HG02642 (cell line): ENCODE results near the gene HOXC12.

Source experiments
- ATAC-seq: cut with Tn5 transposase; IDR thresholded peaks from one replicate; pipeline ENCODE4 v1.9.1; 2021; ENCODE audit warnings: mild to moderate bottlenecking; ENCODE audit not compliant: unreplicated experiment, poor library complexity

HOXC12 gene

GRCh38 chr12:53955776-53956250 is 1.1 kb downstream of the HOXC12 start:
- ATAC-seq = no peak

DNA sequence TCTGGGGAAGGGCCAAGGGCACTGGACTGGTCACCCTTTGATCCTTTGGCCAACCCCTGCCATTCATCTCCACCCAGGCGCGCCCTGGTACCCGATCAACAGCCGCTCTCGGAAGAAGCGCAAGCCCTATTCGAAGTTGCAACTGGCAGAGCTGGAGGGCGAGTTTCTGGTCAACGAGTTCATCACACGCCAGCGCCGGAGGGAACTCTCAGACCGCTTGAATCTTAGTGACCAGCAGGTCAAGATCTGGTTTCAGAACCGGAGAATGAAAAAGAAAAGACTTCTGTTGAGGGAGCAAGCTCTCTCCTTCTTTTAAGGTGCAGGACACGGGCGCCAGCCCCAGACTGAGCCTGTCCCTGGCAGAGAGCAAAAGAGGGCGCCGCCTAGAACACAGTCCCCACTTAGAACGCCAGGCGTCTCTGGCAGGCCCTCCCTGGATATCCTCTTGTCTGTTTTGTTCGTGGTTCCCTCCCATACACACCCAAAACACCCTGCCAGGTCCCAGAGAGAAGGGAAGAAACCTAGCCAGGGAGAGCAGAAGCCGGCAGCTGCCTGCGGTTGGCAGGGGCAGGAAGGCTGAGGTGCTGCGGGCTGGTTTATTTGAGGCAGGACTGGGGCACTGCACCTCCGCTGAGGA is 1.7 kb downstream of the HOXC12 start:
- ATAC-seq = no peak

DNA sequence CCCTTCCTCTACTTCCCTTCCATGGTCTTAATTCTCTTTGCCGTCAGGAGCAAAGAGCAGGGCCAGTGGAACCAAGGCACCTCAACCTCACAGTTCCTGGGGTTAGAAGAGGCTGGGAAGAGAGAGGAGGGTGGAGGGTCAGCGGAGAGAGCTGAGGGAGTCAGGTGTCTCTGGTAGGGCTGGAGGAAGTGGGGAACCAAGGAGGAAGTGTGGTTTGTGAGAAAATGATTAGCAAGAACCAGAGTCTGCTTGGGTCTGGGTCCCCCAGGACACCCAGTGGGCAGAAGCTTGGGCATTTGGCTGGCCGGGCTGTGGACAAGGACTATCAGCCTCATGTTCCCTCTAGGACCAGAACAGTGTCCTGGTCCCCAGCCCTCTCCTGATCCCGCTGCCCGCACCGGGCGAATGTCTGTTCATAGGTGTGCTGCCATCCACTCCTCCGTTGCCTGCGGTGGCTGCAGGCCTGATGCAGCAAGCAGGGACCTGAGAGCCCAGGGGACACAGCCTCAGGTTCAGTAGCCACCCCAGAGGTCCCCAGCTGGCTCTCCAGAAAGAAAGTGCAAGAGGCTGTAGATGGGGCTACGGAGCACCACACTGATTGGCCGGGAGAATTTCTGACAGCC is 2.3 kb downstream of the HOXC12 start:
- ATAC-seq = no peak

GRCh38 chr12:53958128-53958527 is 3.4 kb downstream of the HOXC12 start:
- ATAC-seq = no peak

- no peak for ATAC-seq
These were observed 4.6 kb downstream of the HOXC12 start for GRCh38 chr12:53959314-53959713.

DNA sequence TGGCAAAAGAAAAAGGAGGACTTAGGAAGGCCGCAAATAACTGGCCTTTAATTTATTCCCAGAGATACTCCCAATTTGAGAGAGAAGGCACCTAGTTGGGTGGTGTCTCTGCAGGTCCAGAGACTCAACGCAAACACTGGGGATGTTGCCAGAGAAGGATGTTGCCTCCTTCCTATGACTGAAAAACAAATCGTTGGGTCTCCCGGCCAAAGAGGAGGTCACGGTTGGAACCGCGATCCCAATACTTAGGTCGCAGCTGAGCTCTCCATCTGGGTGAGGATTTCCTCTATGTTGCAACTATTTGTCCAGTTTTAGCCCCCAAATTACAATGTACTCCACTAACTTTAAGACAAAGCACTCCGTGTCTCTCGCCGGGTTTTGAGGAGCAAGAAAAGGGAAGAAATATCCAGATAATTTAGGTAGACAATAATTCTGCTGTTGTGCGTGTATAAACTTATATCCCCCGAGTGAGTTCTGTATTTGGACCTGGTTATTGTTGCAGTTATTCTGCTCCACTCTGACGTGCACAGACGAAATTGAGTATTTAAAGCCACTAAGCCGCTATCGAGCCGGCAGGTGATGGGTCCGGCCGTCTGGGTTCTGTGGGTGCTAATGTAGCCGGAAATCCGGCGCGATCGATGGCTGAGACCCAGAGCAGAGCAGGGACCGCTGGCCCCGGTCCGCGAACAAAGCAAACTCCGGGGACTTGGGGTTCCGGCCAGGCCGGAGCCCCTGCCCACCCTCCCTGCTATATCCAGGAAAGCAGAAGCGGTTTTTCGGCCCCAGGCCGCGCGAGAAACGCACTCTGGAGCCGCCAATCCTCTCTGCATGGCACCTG is 5.7 kb downstream of the HOXC12 start:
- no peak for ATAC-seq

DNA sequence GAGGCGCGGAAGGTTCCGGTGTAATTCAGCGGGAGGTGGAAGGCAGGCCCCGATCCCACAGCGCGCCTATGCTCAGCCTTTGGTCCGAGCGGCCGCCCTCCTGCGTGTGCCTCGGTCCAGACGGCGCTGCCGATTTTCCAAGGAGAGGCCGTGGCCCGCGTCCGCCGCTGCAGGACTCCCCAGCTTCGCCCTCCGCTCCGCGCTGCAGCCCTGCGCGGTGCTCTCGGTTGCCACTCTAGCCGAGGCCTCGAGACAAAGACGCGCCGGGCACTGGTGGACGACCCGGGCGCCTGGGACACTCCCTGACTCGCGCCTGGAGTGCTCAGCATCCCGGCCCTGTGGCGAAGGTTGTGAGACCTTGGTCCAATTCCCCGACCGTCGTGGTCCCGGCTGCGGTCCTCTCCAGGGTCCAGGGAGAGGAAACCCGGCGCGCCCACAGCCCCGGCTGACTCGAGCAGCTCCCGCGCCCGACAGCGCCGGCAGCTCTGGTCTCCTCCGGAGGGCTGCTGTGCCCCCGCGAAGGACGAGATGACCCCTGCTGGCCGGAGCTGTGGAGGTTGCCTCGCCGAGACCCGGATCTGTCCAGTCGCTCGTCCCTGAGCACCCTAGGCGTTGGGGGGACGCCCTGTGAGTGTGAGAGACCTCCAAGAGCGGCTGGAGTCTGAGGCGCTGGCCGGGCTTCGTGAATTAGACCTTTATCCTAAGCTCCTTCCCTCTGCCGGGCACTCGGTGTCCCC is 6.5 kb downstream of the HOXC12 start:
- no peak for ATAC-seq

DNA sequence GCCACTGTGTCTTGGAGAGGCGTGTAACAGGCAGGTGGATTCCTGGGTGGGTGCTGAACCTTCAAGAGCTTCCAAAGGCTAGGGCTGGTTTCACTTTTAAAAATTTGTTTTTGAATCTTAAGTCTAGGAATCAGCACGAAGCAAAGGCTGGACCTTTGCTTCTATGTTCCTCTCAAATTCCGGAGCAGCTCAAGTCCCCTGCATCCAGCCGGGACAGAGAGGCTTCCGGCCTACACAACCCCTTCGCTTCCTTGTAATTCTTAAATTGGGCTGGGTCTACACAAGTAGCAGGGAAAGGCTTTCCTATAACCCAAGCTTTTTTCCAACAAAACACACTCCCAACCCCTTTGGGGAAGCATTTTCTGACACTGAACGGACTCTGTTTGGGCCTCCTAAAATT is 8.3 kb downstream of the HOXC12 start:
- no peak for ATAC-seq

GRCh38 chr12:53963434-53964314 is 9.0 kb downstream of the HOXC12 start:
- ATAC-seq = no peak

- ATAC-seq = no peak
These were observed 9.6 kb downstream of the HOXC12 start for GRCh38 chr12:53964315-53964713.

DNA sequence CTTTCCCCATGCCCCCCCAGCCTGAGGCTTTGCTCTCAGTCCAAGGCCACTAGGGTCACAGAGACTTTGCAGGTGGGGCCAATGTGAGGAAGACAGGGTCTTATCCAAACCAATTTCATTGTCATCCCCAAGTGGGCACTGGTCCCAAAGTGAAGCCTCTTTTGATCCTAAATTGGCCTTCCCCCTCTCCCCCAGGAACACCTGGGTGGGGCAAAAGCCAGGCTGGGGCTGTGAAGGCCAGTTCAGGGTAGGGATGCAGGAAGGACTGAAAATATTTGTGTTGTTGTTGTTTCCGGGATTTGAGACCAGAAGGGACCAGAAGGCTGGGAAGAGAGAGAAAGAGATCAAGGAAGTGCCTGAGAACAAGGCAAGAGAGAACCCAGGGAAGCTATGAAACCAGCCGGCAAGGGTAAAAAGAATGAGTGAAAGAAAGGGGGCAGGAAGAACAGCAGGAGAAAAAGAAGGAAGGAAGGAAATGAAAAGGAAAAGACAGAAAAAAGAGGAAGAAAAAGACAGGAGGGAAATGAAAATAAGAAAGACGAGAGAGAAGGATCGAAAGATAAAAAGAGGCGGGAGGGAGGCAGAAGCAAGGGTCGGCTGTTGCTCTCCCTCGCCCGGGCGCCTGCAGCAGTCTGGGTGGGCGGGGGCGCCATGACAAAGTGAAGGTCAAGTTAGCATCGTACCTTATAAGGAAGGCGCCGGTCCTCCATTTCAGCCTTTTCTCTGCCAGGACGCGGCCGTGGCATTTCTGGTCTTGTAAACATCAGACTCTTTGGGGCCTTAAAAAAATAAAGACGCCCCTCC is 10.8 kb downstream of the HOXC12 start:
- no peak for ATAC-seq

GRCh38 chr12:53966085-53966384 is 11.3 kb downstream of the HOXC12 start:
- no peak for ATAC-seq

- no peak for ATAC-seq
These were observed 11.9 kb downstream of the HOXC12 start for GRCh38 chr12:53966385-53967133.

DNA sequence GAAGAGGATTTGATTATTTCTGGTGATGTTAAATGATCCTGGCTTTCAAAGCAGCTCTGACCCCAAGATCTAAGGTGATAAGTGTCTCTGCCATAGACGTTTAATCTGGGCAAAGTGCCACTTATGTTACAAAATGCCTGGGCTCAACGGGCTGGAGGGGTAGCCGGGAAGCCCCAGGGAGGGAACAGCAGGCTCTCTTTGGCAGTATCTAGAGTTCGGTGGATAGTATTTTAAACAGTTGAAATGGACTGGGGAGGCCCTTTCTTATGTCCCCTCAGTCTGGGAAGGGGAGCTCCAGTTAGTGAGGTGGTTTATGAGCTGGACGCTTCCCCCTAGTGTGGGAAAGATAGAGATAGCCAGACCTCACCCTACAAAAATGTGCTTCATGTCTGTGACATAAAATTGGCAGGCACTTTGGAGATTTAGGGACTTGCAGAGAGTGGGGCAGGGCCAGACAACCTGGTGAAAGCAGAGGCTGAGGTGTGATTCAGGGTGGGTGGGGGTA is 12.8 kb downstream of the HOXC12 start:
- no peak for ATAC-seq

- no peak for ATAC-seq
These were observed 13.8 kb downstream of the HOXC12 start for GRCh38 chr12:53968214-53969127.

DNA sequence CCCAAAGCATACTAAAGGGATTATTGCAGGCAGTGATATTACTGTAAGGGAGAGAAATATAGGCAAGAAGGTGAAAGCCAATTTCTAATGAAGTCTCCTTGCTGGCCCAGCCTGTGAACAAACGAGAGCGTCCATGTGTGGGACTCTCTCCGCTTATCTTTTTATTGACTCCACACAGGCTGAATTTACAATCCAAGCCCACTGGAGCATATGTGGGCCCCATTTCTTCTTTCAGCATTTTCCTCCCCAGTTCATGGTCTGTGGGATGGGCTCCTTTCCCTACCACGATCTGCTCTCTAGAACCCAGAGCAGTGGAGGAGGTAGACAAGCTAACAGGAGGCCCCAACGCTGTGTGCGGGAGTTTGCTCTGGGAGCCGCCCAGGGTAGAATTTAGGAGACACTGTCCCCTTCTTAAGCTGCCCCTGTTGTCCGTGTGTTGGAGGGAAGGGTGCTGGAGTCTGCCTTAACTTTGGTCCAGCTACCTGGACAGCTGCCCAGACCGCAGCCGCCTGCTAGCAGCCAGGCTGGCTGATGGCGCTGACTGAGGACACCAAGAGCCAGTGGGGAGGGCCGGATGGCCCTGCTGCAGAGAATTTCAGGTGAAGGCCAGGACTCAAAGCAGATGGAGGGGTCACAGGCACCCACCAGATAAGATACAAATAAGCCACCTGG is 15.0 kb downstream of the HOXC12 start:
- ATAC-seq = no peak

- no peak for ATAC-seq
These were observed 15.7 kb downstream of the HOXC12 start for GRCh38 chr12:53970451-53970850.
